Activated T-cell treated with anti-CD3 and anti-CD28 coated beads, Interleukin-2, amount 50 U/mL, for 24 hours (primary cell): ENCODE data around the gene FIGNL1.
A peak's percentile ranks its signal among the peaks of the same experiment; 100 is the strongest.

Experiments used
- DNase-seq: peaks from one replicate; pipeline ENCODE4 v3.0.0-alpha.2; 2020
- H3K27ac Mint-ChIP-seq: 2 replicates; pipeline ENCODE4 v1.8.0; 2020; ENCODE audit warnings: mild to moderate bottlenecking, mixed read lengths
- H3K27me3 Mint-ChIP-seq: 2 replicates; pipeline ENCODE4 v1.8.0; 2020; ENCODE audit warnings: mixed read lengths
- H3K36me3 Mint-ChIP-seq: 2 replicates; pipeline ENCODE4 v1.8.0; 2020; ENCODE audit warnings: low read depth, mixed read lengths
- H3K4me1 Mint-ChIP-seq: 2 replicates; pipeline ENCODE4 v1.8.0; 2020; ENCODE audit warnings: low read depth, mixed read lengths
- H3K4me3 Mint-ChIP-seq: 2 replicates; pipeline ENCODE4 v1.8.0; 2020; ENCODE audit warnings: mild to moderate bottlenecking, moderate library complexity, mixed read lengths
- H3K9me3 Mint-ChIP-seq: 2 replicates; pipeline ENCODE4 v1.8.0; 2020; ENCODE audit warnings: mixed read lengths

Gene FIGNL1

DNA sequence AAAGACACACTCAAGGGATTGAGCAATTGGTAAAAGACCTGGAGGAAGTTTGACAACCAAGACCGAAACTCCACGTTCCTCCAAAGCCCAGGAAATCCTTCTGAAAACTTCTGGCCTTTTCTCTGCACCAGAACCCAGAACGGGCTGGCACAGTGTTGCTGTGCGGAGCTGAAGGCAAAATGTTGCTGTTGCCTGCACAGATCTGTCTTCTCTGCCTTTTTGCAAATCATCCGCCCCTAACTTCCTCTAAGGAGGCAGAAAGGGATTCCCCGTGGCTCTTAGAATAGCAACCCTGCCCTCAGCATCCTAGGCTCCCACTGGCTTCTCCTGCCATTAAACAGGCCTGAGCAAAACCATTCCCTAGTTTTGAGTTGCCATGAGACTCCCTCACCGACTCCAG is 44.9 kb downstream of the FIGNL1 start:
- no peaks in the 10 kb centered on the region for H3K27me3 Mint-ChIP-seq
- peak overlapping the region; percentile 86 for H3K27ac Mint-ChIP-seq
- H3K4me1 Mint-ChIP-seq: peaks cover 96% of the 10 kb centered on the region
- DNase-seq: no peak
- H3K9me3 Mint-ChIP-seq: no peaks in the 10 kb centered on the region
- H3K4me3 Mint-ChIP-seq: no peak overlapping the region
- peaks cover 56% of the 10 kb centered on the region for H3K36me3 Mint-ChIP-seq

GRCh38 chr7:50404392-50404791 is 45.8 kb downstream of the FIGNL1 start:
- peak overlapping the region; percentile 70 for H3K27ac Mint-ChIP-seq
- peaks cover 93% of the 10 kb centered on the region for H3K4me1 Mint-ChIP-seq
- no peaks in the 10 kb centered on the region for H3K9me3 Mint-ChIP-seq
- no peak overlapping the region for H3K4me3 Mint-ChIP-seq
- no peaks in the 10 kb centered on the region for H3K27me3 Mint-ChIP-seq
- H3K36me3 Mint-ChIP-seq: peaks cover 64% of the 10 kb centered on the region
- DNase-seq: no peak

DNA sequence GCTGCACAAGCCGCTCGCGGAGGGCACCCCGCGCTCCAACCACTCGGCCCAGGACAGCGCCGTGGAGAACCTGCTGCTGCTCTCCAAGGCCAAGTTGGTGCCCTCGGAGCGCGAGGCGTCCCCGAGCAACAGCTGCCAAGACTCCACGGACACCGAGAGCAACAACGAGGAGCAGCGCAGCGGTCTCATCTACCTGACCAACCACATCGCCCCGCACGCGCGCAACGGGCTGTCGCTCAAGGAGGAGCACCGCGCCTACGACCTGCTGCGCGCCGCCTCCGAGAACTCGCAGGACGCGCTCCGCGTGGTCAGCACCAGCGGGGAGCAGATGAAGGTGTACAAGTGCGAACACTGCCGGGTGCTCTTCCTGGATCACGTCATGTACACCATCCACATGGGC is 50.0 kb downstream of the FIGNL1 start:
- Mint-ChIP-seq H3K4me1 (peaks cover 91% of the 10 kb centered on the region), H3K27ac (peak overlapping the region; percentile 70), H3K4me3 (no peak overlapping the region), H3K27me3 (no peaks in the 10 kb centered on the region), H3K9me3 (no peaks in the 10 kb centered on the region), H3K36me3 (peaks cover 93% of the 10 kb centered on the region)
- DNase-seq: no peak

GRCh38 chr7:50399635-50400034 is 50.5 kb downstream of the FIGNL1 start:
- H3K4me3 Mint-ChIP-seq: no peak overlapping the region
- H3K36me3 Mint-ChIP-seq: peaks cover 93% of the 10 kb centered on the region
- H3K4me1 Mint-ChIP-seq: peaks cover 89% of the 10 kb centered on the region
- no peaks in the 10 kb centered on the region for H3K9me3 Mint-ChIP-seq
- no peaks in the 10 kb centered on the region for H3K27me3 Mint-ChIP-seq
- DNase-seq: no peak
- peak overlapping the region; percentile 59 for H3K27ac Mint-ChIP-seq

DNA sequence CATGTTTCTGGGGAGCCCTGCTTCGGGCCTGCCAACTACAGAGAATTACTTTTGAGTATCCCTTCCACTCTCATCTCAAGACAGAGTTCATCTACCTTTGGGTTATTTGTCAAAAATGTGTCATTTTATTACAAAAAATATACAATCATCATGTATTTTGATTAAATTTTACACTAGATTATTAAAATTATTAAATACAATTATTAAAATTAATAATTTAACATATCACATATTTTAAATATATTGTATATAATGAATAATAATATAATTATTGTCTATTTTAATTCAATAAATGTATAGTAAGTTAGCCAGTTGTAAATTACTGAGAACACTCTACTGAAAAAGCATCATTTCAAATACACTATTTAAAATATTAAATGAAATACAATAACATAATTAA is 50.9 kb downstream of the FIGNL1 start:
- peaks cover 93% of the 10 kb centered on the region for H3K36me3 Mint-ChIP-seq
- H3K27ac Mint-ChIP-seq: peak overlapping the region; percentile 98
- H3K4me3 Mint-ChIP-seq: no peak overlapping the region
- H3K9me3 Mint-ChIP-seq: no peaks in the 10 kb centered on the region
- DNase-seq: no peak
- H3K4me1 Mint-ChIP-seq: peaks cover 89% of the 10 kb centered on the region
- no peaks in the 10 kb centered on the region for H3K27me3 Mint-ChIP-seq

DNA sequence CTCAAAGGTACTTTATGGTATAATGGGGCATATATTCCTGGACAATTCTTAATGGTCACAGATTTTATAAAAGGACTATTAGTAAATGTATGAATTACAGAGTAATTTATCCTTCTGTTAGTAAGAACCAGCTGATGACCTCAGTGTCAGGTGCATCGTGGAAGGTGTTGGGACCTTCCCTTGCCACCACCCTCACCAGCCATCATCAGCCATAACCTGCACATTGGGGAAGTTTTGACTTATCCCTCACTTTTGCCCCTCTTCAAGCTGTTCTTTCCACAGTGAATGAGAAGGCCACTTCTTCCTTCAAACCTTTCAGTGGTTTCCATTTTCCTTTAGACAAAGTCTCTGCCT is 52.2 kb downstream of the FIGNL1 start:
- Mint-ChIP-seq H3K36me3 (peaks cover 93% of the 10 kb centered on the region), H3K9me3 (peaks cover 3% of the 10 kb centered on the region), H3K27me3 (no peaks in the 10 kb centered on the region), H3K27ac (peak overlapping the region; percentile 98), H3K4me1 (peaks cover 89% of the 10 kb centered on the region), H3K4me3 (peak overlapping the region; percentile 50)
- DNase-seq: no peak

GRCh38 chr7:50397320-50397970 is 52.7 kb downstream of the FIGNL1 start:
- H3K4me1 Mint-ChIP-seq: peaks cover 89% of the 10 kb centered on the region
- peaks cover 3% of the 10 kb centered on the region for H3K9me3 Mint-ChIP-seq
- H3K36me3 Mint-ChIP-seq: peaks cover 93% of the 10 kb centered on the region
- H3K27me3 Mint-ChIP-seq: no peaks in the 10 kb centered on the region
- DNase-seq: no peak
- H3K27ac Mint-ChIP-seq: peak overlapping the region; percentile 98
- H3K4me3 Mint-ChIP-seq: peak overlapping the region; percentile 50

GRCh38 chr7:50396856-50397255 is 53.3 kb downstream of the FIGNL1 start:
- peak overlapping the region; percentile 64 for H3K4me3 Mint-ChIP-seq
- no peak for DNase-seq
- no peaks in the 10 kb centered on the region for H3K27me3 Mint-ChIP-seq
- H3K4me1 Mint-ChIP-seq: peaks cover 89% of the 10 kb centered on the region
- H3K36me3 Mint-ChIP-seq: peaks cover 93% of the 10 kb centered on the region
- H3K27ac Mint-ChIP-seq: peak overlapping the region; percentile 98
- peaks cover 3% of the 10 kb centered on the region for H3K9me3 Mint-ChIP-seq

DNA sequence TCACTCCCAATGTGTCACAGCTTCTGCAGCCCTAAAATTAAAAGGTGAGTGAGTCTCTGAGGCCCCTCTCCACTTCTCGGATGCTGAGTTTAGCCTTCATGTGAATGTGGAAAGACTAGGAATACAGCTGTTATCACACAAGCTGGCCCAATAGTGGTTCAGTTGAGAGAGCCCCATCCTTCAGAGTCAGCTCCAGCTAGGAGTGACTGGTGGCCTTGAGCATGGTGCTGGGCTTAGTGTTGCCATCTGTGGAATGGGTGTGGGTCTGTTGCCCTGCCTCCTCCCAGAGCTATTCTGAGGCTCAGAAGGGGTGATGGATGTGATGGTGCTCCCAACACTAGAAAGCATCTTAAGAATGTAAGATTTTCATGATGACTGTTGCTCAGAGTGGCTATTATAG is 55.8 kb downstream of the FIGNL1 start:
- H3K27me3 Mint-ChIP-seq: no peaks in the 10 kb centered on the region
- no peak for DNase-seq
- peak overlapping the region; percentile 99 for H3K27ac Mint-ChIP-seq
- peaks cover 3% of the 10 kb centered on the region for H3K9me3 Mint-ChIP-seq
- H3K4me3 Mint-ChIP-seq: peak overlapping the region; percentile 71
- H3K4me1 Mint-ChIP-seq: peaks cover 92% of the 10 kb centered on the region
- peaks cover 94% of the 10 kb centered on the region for H3K36me3 Mint-ChIP-seq
